ENCODE results near the gene NANOGP8. TPM values are rescaled to one million over a fixed set of nuclear protein-coding genes. Genes with fewer than 3 reads are reported as not detected.

Gene NANOGP8
- total RNA-seq, 1 donor from 2014 or later, result not detected

DNA sequence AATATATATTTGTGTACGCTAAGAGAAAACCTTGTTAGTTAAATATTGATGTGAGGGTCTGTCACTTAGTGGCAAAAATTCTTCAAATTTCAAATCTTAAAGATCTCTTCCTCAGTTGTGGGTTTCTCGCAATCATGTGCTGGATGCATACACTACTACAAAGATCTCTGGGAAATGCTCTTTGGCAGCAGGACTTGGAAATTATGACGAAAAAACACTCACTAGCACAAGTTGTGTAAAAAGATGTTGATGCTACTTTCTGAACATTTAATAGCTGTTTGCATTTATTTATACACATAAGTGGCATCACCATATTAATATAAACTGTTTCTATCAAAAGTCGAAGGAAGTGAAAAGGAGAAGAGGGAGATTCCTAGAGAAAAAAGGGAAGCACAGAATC is 10.8 kb upstream of the NANOGP8 start:
- Mint-ChIP-seq H3K27me3 (ENCODE audit: low read depth) (no peaks in the 10 kb centered on the region), H3K9me3 (peaks cover 5% of the 10 kb centered on the region), H3K27ac (ENCODE audit: unreplicated experiment) (no peak overlapping the region), H3K36me3 (ENCODE audit: low read depth) (peaks cover 2% of the 10 kb centered on the region), H3K4me1 (no peaks in the 10 kb centered on the region), H3K4me3 (no peak overlapping the region)
- no peak for DNase-seq (ENCODE audit: low read depth, low spot score)
- TF ChIP-seq, protein P1, sequence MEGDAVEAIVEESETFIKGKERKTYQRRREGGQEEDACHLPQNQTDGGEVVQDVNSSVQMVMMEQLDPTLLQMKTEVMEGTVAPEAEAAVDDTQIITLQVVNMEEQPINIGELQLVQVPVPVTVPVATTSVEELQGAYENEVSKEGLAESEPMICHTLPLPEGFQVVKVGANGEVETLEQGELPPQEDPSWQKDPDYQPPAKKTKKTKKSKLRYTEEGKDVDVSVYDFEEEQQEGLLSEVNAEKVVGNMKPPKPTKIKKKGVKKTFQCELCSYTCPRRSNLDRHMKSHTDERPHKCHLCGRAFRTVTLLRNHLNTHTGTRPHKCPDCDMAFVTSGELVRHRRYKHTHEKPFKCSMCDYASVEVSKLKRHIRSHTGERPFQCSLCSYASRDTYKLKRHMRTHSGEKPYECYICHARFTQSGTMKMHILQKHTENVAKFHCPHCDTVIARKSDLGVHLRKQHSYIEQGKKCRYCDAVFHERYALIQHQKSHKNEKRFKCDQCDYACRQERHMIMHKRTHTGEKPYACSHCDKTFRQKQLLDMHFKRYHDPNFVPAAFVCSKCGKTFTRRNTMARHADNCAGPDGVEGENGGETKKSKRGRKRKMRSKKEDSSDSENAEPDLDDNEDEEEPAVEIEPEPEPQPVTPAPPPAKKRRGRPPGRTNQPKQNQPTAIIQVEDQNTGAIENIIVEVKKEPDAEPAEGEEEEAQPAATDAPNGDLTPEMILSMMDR (conservative IDR thresholded peaks at IDR 0.05), result no peak

DNA sequence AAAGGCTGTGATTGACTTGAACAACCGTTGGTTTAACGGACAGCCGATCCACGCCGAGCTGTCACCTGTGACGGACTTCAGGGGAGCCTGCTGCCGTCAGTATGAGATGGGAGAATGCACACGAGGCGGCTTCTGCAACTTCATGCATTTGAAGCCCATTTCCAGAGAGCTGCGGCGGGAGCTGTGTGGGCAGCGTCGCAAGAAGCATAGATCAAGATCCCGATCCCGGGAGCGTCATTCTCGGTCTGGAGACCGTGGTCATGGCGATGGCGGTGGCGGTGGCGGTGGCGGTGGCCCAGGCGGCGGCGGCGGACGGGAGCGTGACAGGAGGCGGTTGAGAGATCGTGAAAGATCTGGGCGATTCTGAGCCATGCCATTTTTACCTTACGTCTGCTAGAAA is 7.8 kb upstream of the NANOGP8 start:
- H3K27ac Mint-ChIP-seq (ENCODE audit: unreplicated experiment), result no peak overlapping the region
- H3K9me3 Mint-ChIP-seq, result peaks cover 5% of the 10 kb centered on the region

DNA sequence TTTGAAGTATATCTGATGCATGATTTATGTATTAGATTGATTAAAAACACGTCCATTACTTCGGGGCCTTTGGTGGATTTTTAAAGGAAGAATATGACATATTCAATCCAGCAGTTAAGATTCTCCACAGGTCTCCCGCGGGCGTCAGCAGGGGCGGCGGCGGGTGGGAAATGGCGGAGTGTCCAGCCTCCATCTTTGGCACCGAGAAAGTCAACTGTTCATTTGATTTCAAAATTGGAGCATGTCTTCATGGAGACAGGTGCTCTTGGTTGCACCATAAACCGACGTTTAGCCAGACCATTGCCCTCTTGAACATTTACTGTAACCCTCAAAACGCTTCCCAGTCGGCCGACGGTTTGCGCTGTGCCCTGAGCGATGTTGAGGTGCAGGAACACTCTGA is 7.2 kb upstream of the NANOGP8 start:
- TF ChIP-seq, protein P1 (conservative IDR thresholded peaks at IDR 0.05), result no peak
- no peak overlapping the region for H3K4me3 Mint-ChIP-seq
- no peak overlapping the region for H3K27ac Mint-ChIP-seq (ENCODE audit: unreplicated experiment)
- no peaks in the 10 kb centered on the region for H3K4me1 Mint-ChIP-seq
- DNase-seq (ENCODE audit: low read depth, low spot score), result no peak
- peaks cover 5% of the 10 kb centered on the region for H3K9me3 Mint-ChIP-seq
- H3K36me3 Mint-ChIP-seq (ENCODE audit: low read depth), result peaks cover 2% of the 10 kb centered on the region
- no peaks in the 10 kb centered on the region for H3K27me3 Mint-ChIP-seq (ENCODE audit: low read depth)

More for the DNA sequence above, 7.8 kb upstream of the NANOGP8 start:
- TF ChIP-seq, protein P1 (conservative IDR thresholded peaks at IDR 0.05), result no peak
- no peak for DNase-seq (ENCODE audit: low read depth, low spot score)
- Mint-ChIP-seq H3K27me3 (ENCODE audit: low read depth) (no peaks in the 10 kb centered on the region), H3K4me1 (no peaks in the 10 kb centered on the region), H3K4me3 (no peak overlapping the region), H3K36me3 (ENCODE audit: low read depth) (peaks cover 2% of the 10 kb centered on the region)

DNA sequence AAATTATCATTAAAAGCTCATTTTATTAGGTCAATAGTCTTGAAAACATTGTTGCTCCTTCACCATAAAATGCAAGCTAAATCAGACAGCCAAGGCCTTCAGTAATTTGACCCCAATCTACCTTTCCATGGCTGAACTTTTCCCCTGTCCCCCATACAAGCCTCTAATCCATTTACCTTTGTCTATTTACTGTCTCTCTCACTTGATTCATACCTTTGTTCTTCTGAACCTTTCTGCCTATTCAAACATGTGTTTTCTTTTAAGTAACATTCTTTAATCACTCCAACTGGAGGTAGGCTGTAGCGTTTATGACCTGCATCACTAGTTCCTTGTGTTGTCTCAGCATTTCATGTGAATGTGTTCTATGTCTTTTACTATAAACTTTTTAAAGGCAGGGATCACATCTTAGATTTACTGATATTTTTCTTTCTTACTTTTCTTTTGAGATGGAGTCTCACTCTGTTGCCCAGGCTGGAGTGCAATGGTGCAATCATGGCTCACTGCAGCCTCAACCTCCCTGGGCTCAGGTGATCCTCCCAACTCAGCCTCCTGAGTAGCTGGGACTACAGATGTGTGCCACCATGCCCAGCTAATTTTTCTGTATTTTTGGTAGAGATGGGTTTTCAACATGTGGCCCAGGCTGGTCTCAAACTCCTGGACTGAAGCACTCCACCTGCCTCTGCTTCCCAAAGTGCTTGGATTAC is 5.2 kb upstream of the NANOGP8 start:
- H3K36me3 Mint-ChIP-seq (ENCODE audit: low read depth), result peaks cover 2% of the 10 kb centered on the region
- H3K27me3 Mint-ChIP-seq (ENCODE audit: low read depth), result no peaks in the 10 kb centered on the region
- TF ChIP-seq, protein P1 (conservative IDR thresholded peaks at IDR 0.05), result no peak
- H3K27ac Mint-ChIP-seq (ENCODE audit: unreplicated experiment), result no peak overlapping the region
- peaks cover 5% of the 10 kb centered on the region for H3K9me3 Mint-ChIP-seq
- H3K4me1 Mint-ChIP-seq, result no peaks in the 10 kb centered on the region
- DNase-seq (ENCODE audit: low read depth, low spot score), result no peak
- H3K4me3 Mint-ChIP-seq, result no peak overlapping the region

- Mint-ChIP-seq H3K27ac (ENCODE audit: unreplicated experiment) (no peak overlapping the region), H3K27me3 (ENCODE audit: low read depth) (no peaks in the 10 kb centered on the region), H3K4me3 (no peak overlapping the region), H3K36me3 (ENCODE audit: low read depth) (peaks cover 2% of the 10 kb centered on the region), H3K4me1 (no peaks in the 10 kb centered on the region), H3K9me3 (peaks cover 5% of the 10 kb centered on the region)
- no peak for DNase-seq (ENCODE audit: low read depth, low spot score)
- TF ChIP-seq, protein P1 (conservative IDR thresholded peaks at IDR 0.05), result no peak
These were observed 4.5 kb upstream of the NANOGP8 start for GRCh38 chr15:35089551-35089950.
